K562 (cell line): ENCODE data around the gene SMIM12. TPM values are rescaled to one million over a fixed set of nuclear protein-coding genes. Genes with fewer than 3 reads are reported as not detected.
A peak's percentile ranks its signal among the peaks of the same experiment; 100 is the strongest.

Experiments
- C11orf30 ChIP-seq: fragments of 450-650 bp; IDR thresholded peaks from 2 replicates; pipeline ENCODE4 v1.6.1; 2016; ENCODE audit warnings: low read depth, mild to moderate bottlenecking
- CBX8 ChIP-seq: fragments of 200-600 bp; sonication (generic); IDR thresholded peaks from 2 replicates; pipeline ENCODE4 v1.6.1; 2012; ENCODE audit warnings: borderline replicate concordance, mixed run types, low read depth, mild to moderate bottlenecking, moderate library complexity, mixed read lengths, low read length, control low read depth, inconsistent platforms; ENCODE audit not compliant: poor library complexity, severe bottlenecking; ENCODE audit errors: extremely low read depth
- CHCHD3 ChIP-seq: fragments of 250-450 bp; sonication (Bioruptor Pico); IDR thresholded peaks from 2 replicates; pipeline ENCODE4 v2.1.2; 2022; ENCODE audit warnings: mild to moderate bottlenecking
- EGR1 ChIP-seq: fragments of 450-650 bp; conservative IDR thresholded peaks from 2 replicates; pipeline ENCODE4 v1.6.1; 2017; ENCODE audit warnings: mild to moderate bottlenecking
- ERF ChIP-seq: fragments of 450-650 bp; formaldehyde crosslinking; IDR thresholded peaks from 2 replicates; pipeline ENCODE4 v1.4.0; 2020; ENCODE audit warnings: mild to moderate bottlenecking, mixed read lengths
- ETV1 ChIP-seq: fragments of 450-650 bp; conservative IDR thresholded peaks from 2 replicates; pipeline ENCODE4 v1.6.1; 2016; ENCODE audit warnings: missing genetic modification characterization, control low read depth, low read depth, missing compliant biosample characterization
- MTF1 ChIP-seq: fragments of 250-450 bp; sonication (Bioruptor Pico); IDR thresholded peaks from 2 replicates; pipeline ENCODE4 v1.9.0; 2021; ENCODE audit warnings: moderate library complexity, mild to moderate bottlenecking, inconsistent platforms, borderline replicate concordance
- NCOR1 ChIP-seq: fragments of 450-650 bp; IDR thresholded peaks from 2 replicates; pipeline ENCODE4 v1.6.1; 2016; ENCODE audit warnings: mild to moderate bottlenecking, moderate library complexity
- PHF20 ChIP-seq: fragments of 450-650 bp; IDR thresholded peaks from 2 replicates; pipeline ENCODE4 v1.6.1; 2018; ENCODE audit not compliant: partially characterized antibody
- RFX5 ChIP-seq: IDR thresholded peaks from 2 replicates; pipeline ENCODE4 v1.6.1; 2011; ENCODE audit warnings: low read depth, mild to moderate bottlenecking, improper control_type of control experiment, low read length
- SAP30 ChIP-seq: fragments of 200-600 bp; sonication (generic); IDR thresholded peaks from 2 replicates; pipeline ENCODE4 v1.6.1; 2012; ENCODE audit warnings: borderline replicate concordance, low read depth, mild to moderate bottlenecking, moderate library complexity, low read length, control low read depth, inconsistent platforms; ENCODE audit not compliant: insufficient read depth, poor library complexity, severe bottlenecking
- SRSF1 ChIP-seq: fragments of 200-400 bp; formaldehyde crosslinking; IDR thresholded peaks from 2 replicates; pipeline ENCODE4 v1.6.1; 2017; ENCODE audit warnings: mild to moderate bottlenecking, low read depth, low read length, moderate library complexity
- TEAD2 ChIP-seq: fragments of 450-650 bp; IDR thresholded peaks from 2 replicates; pipeline ENCODE4 v1.6.1; 2016; ENCODE audit warnings: missing genetic modification characterization, control low read depth, missing compliant biosample characterization
- ZNF311 ChIP-seq: fragments of 250-450 bp; sonication (Bioruptor Pico); IDR thresholded peaks from 2 replicates; pipeline ENCODE4 v1.4.0; 2020; ENCODE audit warnings: mild to moderate bottlenecking, moderate library complexity
- ZNF778 ChIP-seq: fragments of 450-650 bp; formaldehyde crosslinking; IDR thresholded peaks from 2 replicates; pipeline ENCODE4 v1.4.0; 2020; ENCODE audit warnings: mild to moderate bottlenecking, moderate library complexity
- ZNF785 ChIP-seq: fragments of 250-450 bp; sonication (Bioruptor Pico); IDR thresholded peaks from 2 replicates; pipeline ENCODE4 v1.4.0; 2020; ENCODE audit warnings: mild to moderate bottlenecking
- polyA plus RNA-seq, 8 experiments: library from polyadenylated mRNA; depleted of rRNA in 4 of 8; stranded (reverse) in 5 of 8; unstranded in 3 of 8; fragments of >200 nt; fragmentation: Nextera tagmentation in 2 of 8; fragmentation: Illumina TruSeq in 1 of 8; extraction: Ambion mirVana in 2 of 8; extraction: Trizol in 1 of 8; gene quantifications; 2 replicates each; pipeline versions ENCODE4 v1.2.1 to v1.2.3, GENCODE V29; 2011 to 2014; ENCODE audit warnings: inconsistent platforms in 1 of 8, missing spikeins in 1 of 8
- total RNA-seq, 7 experiments: library from RNA; depleted of rRNA in 6 of 7; stranded (reverse); fragments of >200 nt in 6 of 7; fragmentation: Illumina TruSeq in 2 of 7; extraction: Trizol in 2 of 7; gene quantifications; 2 replicates each; pipeline versions ENCODE4 v1.2.1 to v1.2.3, GENCODE V29; 2011 to 2021; ENCODE audit warnings: low replicate concordance in 1 of 7
- TF ChIP-seq, protein P1 (sequence below): sonication (generic); formaldehyde crosslinking; IDR thresholded peaks from 2 replicates; pipeline ENCODE4 v1.8.1; 2023; ENCODE audit warnings: mild to moderate bottlenecking, missing genetic modification reagents
- TF ChIP-seq, protein P2 (sequence below), 2 experiments: fragments of 250-450 bp in 1 of 2; fragments of 450-650 bp in 1 of 2; sonication (Bioruptor Pico) in 1 of 2; IDR thresholded peaks; 2 replicates each; pipeline versions ENCODE4 v1.6.1 to v1.8.0; 2016 to 2021; ENCODE audit warnings: mild to moderate bottlenecking in 2 of 2, moderate library complexity in 2 of 2, missing compliant biosample characterization in 1 of 2, missing genetic modification characterization in 1 of 2
- TF ChIP-seq, protein P3 (sequence below): fragments of 450-650 bp; IDR thresholded peaks from one replicate; pipeline ENCODE4 v1.6.1; 2018; ENCODE audit warnings: mild to moderate bottlenecking, moderate library complexity; ENCODE audit not compliant: partially characterized antibody
- TF ChIP-seq, protein P4 (sequence below): fragments of 250-450 bp; sonication (Bioruptor Pico); IDR thresholded peaks from 2 replicates; pipeline ENCODE4 v1.4.0; 2020; ENCODE audit warnings: mild to moderate bottlenecking, moderate library complexity

The SMIM12 gene
- total and polyA plus RNA-seq, 9 of the 15 experiments (the other 6 are each of a cell fraction or from before 2014, with no cell fraction given): 51.7 to 112 (median 63.9) TPM

DNA sequence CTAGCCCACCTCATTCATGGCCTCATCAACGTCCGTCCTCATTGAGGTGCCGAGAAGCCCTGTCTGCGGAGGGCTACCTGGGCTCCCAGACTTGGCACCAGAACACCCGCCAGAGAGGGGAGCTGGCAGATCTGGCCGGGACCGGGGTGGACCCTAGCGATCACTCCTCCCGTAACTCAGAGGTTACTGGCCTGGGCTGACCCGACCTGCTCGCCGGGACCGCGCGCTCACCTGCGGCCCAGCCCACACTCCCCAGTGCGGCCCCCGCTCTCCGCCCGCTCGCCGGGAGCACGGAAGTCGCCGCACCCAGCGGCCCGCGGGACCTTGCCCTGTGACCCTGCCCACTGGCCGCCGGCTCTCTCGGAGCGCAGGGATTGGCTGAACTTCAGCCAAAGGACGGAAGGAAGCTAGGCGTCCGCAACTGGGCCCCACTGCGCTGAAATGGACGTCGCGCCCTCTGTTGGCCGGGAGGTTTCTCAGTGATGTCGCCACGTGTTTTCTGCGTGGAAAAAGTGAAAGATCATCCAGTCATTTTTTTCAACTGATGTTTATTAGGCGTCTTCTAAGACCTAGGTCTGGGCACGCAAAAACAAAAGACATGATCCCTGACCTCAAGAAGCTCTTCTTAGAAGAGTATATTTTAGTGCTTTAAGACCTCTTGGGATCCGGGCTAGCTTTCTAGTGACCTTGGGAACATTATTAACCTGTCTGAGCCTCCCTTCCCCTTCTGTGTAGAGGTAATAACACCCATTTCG lies at the start of gene SMIM12 (continued):
- TF ChIP-seq, protein P1, sequence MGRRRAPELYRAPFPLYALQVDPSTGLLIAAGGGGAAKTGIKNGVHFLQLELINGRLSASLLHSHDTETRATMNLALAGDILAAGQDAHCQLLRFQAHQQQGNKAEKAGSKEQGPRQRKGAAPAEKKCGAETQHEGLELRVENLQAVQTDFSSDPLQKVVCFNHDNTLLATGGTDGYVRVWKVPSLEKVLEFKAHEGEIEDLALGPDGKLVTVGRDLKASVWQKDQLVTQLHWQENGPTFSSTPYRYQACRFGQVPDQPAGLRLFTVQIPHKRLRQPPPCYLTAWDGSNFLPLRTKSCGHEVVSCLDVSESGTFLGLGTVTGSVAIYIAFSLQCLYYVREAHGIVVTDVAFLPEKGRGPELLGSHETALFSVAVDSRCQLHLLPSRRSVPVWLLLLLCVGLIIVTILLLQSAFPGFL (CRISPR knock-in tag): no peak
- no peak for TF ChIP-seq CBX8
- TF ChIP-seq, protein P2, sequence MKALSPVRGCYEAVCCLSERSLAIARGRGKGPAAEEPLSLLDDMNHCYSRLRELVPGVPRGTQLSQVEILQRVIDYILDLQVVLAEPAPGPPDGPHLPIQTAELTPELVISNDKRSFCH (CRISPR knock-in tag; IDR thresholded peaks at IDR 0.05): no peak
- TF ChIP-seq, protein P2 (tag; IDR thresholded peaks at IDR 0.05): peak; percentile 42; the same call in 1 of the 2 replicates
- no peak for TF ChIP-seq ZNF778 (CRISPR knock-in tag)
- TF ChIP-seq, protein P3, sequence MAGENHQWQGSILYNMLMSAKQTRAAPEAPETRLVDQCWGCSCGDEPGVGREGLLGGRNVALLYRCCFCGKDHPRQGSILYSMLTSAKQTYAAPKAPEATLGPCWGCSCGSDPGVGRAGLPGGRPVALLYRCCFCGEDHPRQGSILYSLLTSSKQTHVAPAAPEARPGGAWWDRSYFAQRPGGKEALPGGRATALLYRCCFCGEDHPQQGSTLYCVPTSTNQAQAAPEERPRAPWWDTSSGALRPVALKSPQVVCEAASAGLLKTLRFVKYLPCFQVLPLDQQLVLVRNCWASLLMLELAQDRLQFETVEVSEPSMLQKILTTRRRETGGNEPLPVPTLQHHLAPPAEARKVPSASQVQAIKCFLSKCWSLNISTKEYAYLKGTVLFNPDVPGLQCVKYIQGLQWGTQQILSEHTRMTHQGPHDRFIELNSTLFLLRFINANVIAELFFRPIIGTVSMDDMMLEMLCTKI: no peak
- TF ChIP-seq, protein P4, sequence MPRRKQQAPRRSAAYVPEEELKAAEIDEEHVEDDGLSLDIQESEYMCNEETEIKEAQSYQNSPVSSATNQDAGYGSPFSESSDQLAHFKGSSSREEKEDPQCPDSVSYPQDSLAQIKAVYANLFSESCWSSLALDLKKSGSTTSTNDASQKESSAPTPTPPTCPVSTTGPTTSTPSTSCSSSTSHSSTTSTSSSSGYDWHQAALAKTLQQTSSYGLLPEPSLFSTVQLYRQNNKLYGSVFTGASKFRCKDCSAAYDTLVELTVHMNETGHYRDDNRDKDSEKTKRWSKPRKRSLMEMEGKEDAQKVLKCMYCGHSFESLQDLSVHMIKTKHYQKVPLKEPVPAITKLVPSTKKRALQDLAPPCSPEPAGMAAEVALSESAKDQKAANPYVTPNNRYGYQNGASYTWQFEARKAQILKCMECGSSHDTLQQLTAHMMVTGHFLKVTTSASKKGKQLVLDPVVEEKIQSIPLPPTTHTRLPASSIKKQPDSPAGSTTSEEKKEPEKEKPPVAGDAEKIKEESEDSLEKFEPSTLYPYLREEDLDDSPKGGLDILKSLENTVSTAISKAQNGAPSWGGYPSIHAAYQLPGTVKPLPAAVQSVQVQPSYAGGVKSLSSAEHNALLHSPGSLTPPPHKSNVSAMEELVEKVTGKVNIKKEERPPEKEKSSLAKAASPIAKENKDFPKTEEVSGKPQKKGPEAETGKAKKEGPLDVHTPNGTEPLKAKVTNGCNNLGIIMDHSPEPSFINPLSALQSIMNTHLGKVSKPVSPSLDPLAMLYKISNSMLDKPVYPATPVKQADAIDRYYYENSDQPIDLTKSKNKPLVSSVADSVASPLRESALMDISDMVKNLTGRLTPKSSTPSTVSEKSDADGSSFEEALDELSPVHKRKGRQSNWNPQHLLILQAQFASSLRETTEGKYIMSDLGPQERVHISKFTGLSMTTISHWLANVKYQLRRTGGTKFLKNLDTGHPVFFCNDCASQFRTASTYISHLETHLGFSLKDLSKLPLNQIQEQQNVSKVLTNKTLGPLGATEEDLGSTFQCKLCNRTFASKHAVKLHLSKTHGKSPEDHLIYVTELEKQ (CRISPR knock-in tag): no peak
- TF ChIP-seq ZNF785: no peak
- TF ChIP-seq ERF (CRISPR knock-in tag): no peak
- peak; percentile 69; the same call in 1 of the 2 replicates for TF ChIP-seq ETV1 (tag)
- TF ChIP-seq SAP30: peak; percentile 82
- TF ChIP-seq ZNF311 (CRISPR knock-in tag): no peak
- TF ChIP-seq RFX5: no peak
- peak; percentile 82 for TF ChIP-seq EGR1
- TF ChIP-seq SRSF1: no peak
- peak; percentile 46; the same call in 1 of the 2 replicates for TF ChIP-seq NCOR1
- peak; percentile 96 for TF ChIP-seq C11orf30
- no peak for TF ChIP-seq MTF1 (CRISPR knock-in tag)
- TF ChIP-seq CHCHD3 (CRISPR knock-in tag): no peak
- TF ChIP-seq PHF20: peak; percentile 92
- TF ChIP-seq TEAD2: no peak
